ENCODE results near the gene VWCE.

DNA sequence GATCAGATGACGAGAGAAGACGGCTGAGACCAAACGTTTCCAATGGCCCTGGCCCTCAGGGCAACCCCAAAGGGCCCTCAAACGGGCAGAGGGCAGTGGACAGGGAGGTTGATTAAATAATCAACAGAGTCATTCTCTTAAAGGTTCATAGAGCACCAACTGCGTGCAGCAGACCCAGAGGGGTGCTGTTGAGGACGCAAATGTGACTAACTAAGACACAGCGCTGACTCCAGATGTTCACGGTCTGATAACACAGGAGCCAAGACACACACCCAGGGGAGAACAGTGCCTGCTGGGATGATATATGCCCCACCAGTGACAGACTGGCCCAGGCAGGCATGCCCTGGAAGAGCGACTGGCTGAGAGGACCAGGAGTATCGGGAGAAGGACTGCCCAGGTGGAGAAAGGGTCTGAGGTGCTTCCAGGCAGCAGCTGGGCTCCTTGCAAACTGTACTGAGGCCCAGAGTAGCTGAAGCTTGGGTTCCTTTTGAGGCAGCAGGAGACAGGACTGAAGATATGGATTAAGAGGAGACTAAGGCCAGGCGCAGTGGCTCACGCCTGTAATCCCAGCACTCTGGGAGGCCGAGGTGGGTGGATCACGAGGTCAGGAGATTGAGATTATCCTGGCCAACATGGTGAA is 7.7 kb downstream of the VWCE start:
- TF ChIP-seq, protein P1, sequence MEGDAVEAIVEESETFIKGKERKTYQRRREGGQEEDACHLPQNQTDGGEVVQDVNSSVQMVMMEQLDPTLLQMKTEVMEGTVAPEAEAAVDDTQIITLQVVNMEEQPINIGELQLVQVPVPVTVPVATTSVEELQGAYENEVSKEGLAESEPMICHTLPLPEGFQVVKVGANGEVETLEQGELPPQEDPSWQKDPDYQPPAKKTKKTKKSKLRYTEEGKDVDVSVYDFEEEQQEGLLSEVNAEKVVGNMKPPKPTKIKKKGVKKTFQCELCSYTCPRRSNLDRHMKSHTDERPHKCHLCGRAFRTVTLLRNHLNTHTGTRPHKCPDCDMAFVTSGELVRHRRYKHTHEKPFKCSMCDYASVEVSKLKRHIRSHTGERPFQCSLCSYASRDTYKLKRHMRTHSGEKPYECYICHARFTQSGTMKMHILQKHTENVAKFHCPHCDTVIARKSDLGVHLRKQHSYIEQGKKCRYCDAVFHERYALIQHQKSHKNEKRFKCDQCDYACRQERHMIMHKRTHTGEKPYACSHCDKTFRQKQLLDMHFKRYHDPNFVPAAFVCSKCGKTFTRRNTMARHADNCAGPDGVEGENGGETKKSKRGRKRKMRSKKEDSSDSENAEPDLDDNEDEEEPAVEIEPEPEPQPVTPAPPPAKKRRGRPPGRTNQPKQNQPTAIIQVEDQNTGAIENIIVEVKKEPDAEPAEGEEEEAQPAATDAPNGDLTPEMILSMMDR (IDR thresholded peaks at IDR 0.05), result no peak
- TF ChIP-seq POLR2AphosphoS5 (IDR thresholded peaks at IDR 0.05; ENCODE audit: low read depth, low read length), result no peak
